Endothelial cell (in vitro differentiated cells): Measurements from ENCODE around the gene FOXC1. TPM values are rescaled to one million over a fixed set of nuclear protein-coding genes. Genes with fewer than 3 reads are reported as not detected.

Experiments
- DNase-seq: peaks from one replicate; pipeline ENCODE4 v3.0.0; 2021; ENCODE audit warnings: low spot score
- H3K27ac Mint-ChIP-seq: one replicate; pipeline ENCODE4 v1.8.0; 2021; ENCODE audit warnings: mixed read lengths, inconsistent platforms; ENCODE audit not compliant: unreplicated experiment
- H3K27me3 Mint-ChIP-seq: one replicate; pipeline ENCODE4 v1.8.0; 2021; ENCODE audit warnings: mild to moderate bottlenecking, moderate library complexity, mixed read lengths, inconsistent platforms; ENCODE audit not compliant: unreplicated experiment
- H3K36me3 Mint-ChIP-seq: one replicate; pipeline ENCODE4 v1.8.0; 2021; ENCODE audit warnings: mild to moderate bottlenecking, low read depth, mixed read lengths, inconsistent platforms; ENCODE audit not compliant: unreplicated experiment
- H3K4me1 Mint-ChIP-seq: one replicate; pipeline ENCODE4 v1.8.0; 2021; ENCODE audit warnings: mild to moderate bottlenecking, mixed read lengths, inconsistent platforms; ENCODE audit not compliant: unreplicated experiment
- H3K4me3 Mint-ChIP-seq: one replicate; pipeline ENCODE4 v1.8.0; 2021; ENCODE audit warnings: mild to moderate bottlenecking, mixed read lengths, inconsistent platforms; ENCODE audit not compliant: unreplicated experiment
- H3K9me3 Mint-ChIP-seq: one replicate; pipeline ENCODE4 v1.8.0; 2021; ENCODE audit warnings: mixed read lengths, inconsistent platforms; ENCODE audit not compliant: unreplicated experiment
- CTCF ChIP-seq: fragments of 200-600 bp; sonication (generic); IDR thresholded peaks from one replicate; pipeline ENCODE4 v1.5.0; 2021; ENCODE audit warnings: antibody characterized with exemption; ENCODE audit not compliant: unreplicated experiment
- total RNA-seq: library from RNA; stranded (reverse); fragmentation: NEBNext Ultra II Directional; extraction: Animal tissue kit (Norgen Biotek cat#: 25700); gene quantifications from one replicate; pipeline ENCODE4 v1.2.1, GENCODE V29; 2021; ENCODE audit not compliant: unreplicated experiment

Gene FOXC1
- total RNA-seq, 1 donor from 2014 or later, result 112 TPM

GRCh38 chr6:1600764-1601157 is 9.0 kb upstream of the FOXC1 start:
- no peak for TF ChIP-seq CTCF
- Mint-ChIP-seq H3K9me3 (no peaks in the 10 kb centered on the region), H3K36me3 (no peaks in the 10 kb centered on the region), H3K4me3 (no peak overlapping the region), H3K4me1 (peaks cover 29% of the 10 kb centered on the region), H3K27ac (no peak overlapping the region), H3K27me3 (peaks cover 14% of the 10 kb centered on the region)
- no peak for DNase-seq

DNA sequence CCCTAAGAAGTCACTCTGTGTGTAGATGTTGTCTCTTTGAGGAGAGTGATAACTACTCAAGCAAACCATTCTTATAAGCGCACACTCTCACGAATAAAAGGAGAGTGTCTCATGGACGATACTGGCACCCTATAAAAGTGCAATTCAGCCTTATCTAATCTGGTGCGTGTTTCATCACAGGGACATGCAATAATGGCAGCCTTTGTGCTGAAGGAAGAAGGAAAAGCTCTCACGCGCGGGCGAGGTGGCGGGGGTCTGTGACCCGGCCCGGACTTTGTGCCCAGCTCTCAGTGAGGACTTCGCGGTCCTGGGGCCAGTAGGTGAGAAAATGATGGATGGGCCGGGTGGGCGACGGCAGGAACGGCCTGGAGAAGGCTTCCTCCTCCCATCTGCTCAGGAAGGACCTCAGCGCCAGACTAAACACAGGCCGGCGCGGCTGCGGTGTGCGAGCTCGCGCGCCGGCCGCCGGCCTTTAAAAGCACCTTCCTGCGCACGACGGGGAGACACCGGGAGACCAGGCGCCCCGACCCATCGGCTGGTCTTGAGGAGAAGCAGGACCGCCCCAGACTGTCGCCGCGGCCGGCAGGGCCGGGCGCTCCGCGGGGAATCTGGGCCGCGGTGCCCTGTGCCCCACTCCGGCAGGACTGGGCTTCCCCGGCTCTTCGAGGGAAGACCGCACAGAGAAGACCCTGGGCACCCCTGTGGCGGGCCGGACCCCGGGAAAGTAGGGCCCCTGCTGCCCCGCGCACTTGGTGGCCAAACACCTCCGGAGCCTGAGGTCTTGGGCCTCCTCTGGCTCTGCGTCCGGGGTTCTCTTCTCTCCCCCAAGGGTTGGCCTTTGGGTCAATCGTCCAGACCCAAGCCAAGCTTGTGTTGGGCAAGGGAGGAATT is 8.3 kb upstream of the FOXC1 start:
- no peak for TF ChIP-seq CTCF
- peaks cover 34% of the 10 kb centered on the region for H3K4me1 Mint-ChIP-seq
- H3K27ac Mint-ChIP-seq, result no peak overlapping the region
- no peaks in the 10 kb centered on the region for H3K9me3 Mint-ChIP-seq
- H3K36me3 Mint-ChIP-seq, result no peaks in the 10 kb centered on the region
- no peak overlapping the region for H3K4me3 Mint-ChIP-seq
- peaks cover 14% of the 10 kb centered on the region for H3K27me3 Mint-ChIP-seq
- no peak for DNase-seq

DNA sequence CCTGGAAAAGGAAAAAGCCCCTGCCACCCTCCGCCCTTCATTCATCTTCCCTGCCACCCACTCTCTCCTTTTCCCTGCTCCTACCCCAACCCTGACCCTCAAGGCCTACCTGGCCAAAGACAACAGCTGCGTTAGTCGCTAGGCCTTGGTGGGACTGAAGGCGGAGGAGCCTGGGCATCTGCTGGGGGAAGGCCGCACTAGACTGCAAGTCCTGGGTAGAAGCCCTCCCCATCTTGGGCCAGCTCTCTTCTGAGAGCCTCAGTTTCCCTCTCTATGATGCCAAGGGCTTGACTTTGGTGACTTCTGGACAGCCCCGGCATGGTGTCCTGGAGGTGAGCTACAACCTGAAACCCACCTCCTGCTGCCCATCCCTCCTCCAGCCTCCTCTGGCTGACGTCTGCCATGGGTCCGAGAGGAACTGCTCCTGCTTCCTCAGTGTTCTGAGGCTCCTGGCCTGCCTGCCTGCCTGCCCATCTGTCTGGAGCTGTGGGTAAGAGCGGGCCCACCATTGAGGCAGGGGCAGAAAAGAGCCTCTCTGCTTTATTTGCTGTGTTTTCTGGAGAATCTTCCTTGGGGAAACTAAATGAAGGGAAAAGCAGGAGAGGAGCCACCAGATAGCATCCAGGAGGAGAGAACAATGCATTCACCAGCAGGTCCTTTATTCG is 7.5 kb upstream of the FOXC1 start:
- Mint-ChIP-seq H3K27me3 (peaks cover 14% of the 10 kb centered on the region), H3K4me1 (peaks cover 34% of the 10 kb centered on the region), H3K4me3 (no peak overlapping the region), H3K9me3 (no peaks in the 10 kb centered on the region), H3K27ac (no peak overlapping the region), H3K36me3 (no peaks in the 10 kb centered on the region)
- TF ChIP-seq CTCF, result no peak
- DNase-seq, result no peak

DNA sequence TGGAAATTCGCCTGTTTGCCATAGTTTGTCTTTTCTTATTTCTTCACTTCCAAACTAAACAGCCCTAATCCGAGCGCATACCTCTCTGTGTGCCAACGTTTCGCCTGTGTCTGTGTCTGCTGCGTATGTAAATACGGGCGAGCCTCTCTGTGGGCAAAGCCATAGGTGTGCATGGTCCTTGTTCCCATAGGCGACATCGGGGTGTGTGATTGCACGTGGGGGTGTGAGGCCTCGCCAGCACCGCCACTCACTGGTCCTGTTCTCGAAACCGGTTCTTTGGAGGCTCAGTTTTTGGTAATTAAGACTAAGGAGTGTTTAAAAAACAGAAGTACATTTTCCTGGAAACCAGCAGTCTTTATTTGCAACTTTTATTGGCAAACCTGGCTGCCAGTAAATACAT is 6.0 kb upstream of the FOXC1 start:
- peaks cover 22% of the 10 kb centered on the region for H3K27me3 Mint-ChIP-seq
- no peak for TF ChIP-seq CTCF
- no peak for DNase-seq
- no peak overlapping the region for H3K27ac Mint-ChIP-seq
- no peaks in the 10 kb centered on the region for H3K9me3 Mint-ChIP-seq
- no peaks in the 10 kb centered on the region for H3K36me3 Mint-ChIP-seq
- no peak overlapping the region for H3K4me3 Mint-ChIP-seq
- peaks cover 35% of the 10 kb centered on the region for H3K4me1 Mint-ChIP-seq
